C4-2B (cell line): ENCODE results near the gene RFNG.

ENCODE experiments used
- CTCF ChIP-seq: fragments of 450-650 bp; conservative IDR thresholded peaks from 2 replicates; pipeline ENCODE4 v1.5.1; 2017; ENCODE audit warnings: mild to moderate bottlenecking
- ZFX ChIP-seq: fragments of 450-650 bp; IDR thresholded peaks from 2 replicates; pipeline ENCODE4 v1.6.1; 2017

- no peak for TF ChIP-seq CTCF
- TF ChIP-seq ZFX, result no peak
These were observed 19.6 kb downstream of the RFNG start for GRCh38 chr17:82031885-82032627.
